RWPE2 (cell line): ENCODE results near the gene PI16.

ENCODE experiments used
- ATAC-seq: fragments of 200-7000 bp; cut with Tn5 transposase; 3 replicates; pipeline ENCODE4 v1.9.1; 2021; ENCODE audit warnings: low read depth
- DNase-seq: peaks from one replicate; pipeline ENCODE4 v3.0.0-alpha.2; 2020; ENCODE audit warnings: low spot score
- H3K27ac ChIP-seq: fragments of 450-650 bp; 2 replicates; pipeline ENCODE4 v1.5.1; 2017; ENCODE audit warnings: mild to moderate bottlenecking; ENCODE audit not compliant: poor library complexity, severe bottlenecking
- H3K27me3 ChIP-seq: fragments of 250-450 bp; sonication (Bioruptor Pico); 2 replicates; pipeline ENCODE4 v1.5.1; 2021; ENCODE audit warnings: mild to moderate bottlenecking, moderate library complexity; ENCODE audit not compliant: insufficient read depth, poor library complexity, severe bottlenecking
- H3K36me3 ChIP-seq: fragments of 250-450 bp; sonication (Bioruptor Pico); 2 replicates; pipeline ENCODE4 v1.5.1; 2020; ENCODE audit warnings: low read depth, mild to moderate bottlenecking, moderate library complexity
- H3K4me1 ChIP-seq: fragments of 250-450 bp; sonication (Bioruptor Pico); 2 replicates; pipeline ENCODE4 v1.5.1; 2021; ENCODE audit warnings: mild to moderate bottlenecking, moderate library complexity; ENCODE audit not compliant: insufficient read depth, poor library complexity, severe bottlenecking
- H3K4me3 ChIP-seq: fragments of 250-450 bp; sonication (Bioruptor Pico); 2 replicates; pipeline ENCODE4 v1.5.1; 2021; ENCODE audit warnings: mild to moderate bottlenecking, moderate library complexity; ENCODE audit not compliant: severe bottlenecking
- H3K9me3 ChIP-seq: fragments of 250-450 bp; sonication (Bioruptor Pico); 2 replicates; pipeline ENCODE4 v1.5.1; 2021; ENCODE audit warnings: mild to moderate bottlenecking, moderate library complexity; ENCODE audit not compliant: severe bottlenecking
- TF ChIP-seq, protein P1 (sequence below): fragments of 450-650 bp; IDR thresholded peaks from one replicate; pipeline ENCODE4 v1.5.1; 2017; ENCODE audit warnings: mild to moderate bottlenecking, moderate library complexity; ENCODE audit not compliant: poor library complexity, severe bottlenecking

PI16 gene

DNA sequence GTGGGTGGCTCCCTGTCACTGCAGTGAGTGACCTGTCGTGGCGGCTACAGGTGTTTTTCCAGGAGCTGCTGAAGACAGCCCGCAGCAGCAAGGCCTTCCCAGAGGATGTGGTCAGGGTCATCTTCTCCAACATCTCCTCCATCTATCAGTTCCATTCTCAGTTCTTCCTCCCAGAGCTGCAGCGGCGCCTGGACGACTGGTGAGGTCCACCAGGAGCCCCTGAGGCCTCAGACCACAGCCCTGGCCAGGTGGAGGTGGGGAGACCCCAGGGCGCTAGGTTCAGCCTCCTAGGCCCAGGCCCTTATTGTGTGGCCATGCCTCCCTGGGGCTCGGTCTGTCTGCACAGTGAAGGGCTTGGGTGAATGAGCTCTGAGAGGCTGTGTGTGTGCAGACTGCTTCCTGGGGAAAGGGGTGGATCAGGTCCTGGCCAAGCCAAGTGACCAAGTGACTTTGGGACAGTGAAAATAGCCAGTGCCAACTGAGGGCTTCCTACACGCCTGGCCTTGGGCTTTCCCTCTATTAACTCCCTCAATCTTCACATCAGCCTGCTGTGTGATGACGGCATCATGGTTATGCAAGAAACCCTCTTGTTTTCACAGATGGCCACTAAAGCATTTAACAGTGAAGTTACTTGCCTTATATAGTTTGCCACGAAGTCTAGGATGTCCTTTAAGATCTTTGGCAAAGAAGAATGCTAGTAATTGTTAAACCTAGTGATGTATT is 57.3 kb downstream of the PI16 start:
- no peaks in the 10 kb centered on the region for H3K9me3 ChIP-seq
- TF ChIP-seq, protein P1, sequence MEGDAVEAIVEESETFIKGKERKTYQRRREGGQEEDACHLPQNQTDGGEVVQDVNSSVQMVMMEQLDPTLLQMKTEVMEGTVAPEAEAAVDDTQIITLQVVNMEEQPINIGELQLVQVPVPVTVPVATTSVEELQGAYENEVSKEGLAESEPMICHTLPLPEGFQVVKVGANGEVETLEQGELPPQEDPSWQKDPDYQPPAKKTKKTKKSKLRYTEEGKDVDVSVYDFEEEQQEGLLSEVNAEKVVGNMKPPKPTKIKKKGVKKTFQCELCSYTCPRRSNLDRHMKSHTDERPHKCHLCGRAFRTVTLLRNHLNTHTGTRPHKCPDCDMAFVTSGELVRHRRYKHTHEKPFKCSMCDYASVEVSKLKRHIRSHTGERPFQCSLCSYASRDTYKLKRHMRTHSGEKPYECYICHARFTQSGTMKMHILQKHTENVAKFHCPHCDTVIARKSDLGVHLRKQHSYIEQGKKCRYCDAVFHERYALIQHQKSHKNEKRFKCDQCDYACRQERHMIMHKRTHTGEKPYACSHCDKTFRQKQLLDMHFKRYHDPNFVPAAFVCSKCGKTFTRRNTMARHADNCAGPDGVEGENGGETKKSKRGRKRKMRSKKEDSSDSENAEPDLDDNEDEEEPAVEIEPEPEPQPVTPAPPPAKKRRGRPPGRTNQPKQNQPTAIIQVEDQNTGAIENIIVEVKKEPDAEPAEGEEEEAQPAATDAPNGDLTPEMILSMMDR = no peak
- DNase-seq = no peak
- no peak overlapping the region for H3K27ac ChIP-seq
- no peak overlapping the region for H3K4me3 ChIP-seq
- no peaks in the 10 kb centered on the region for H3K36me3 ChIP-seq
- H3K27me3 ChIP-seq = no peaks in the 10 kb centered on the region
- no peaks in the 10 kb centered on the region for H3K4me1 ChIP-seq
- no peak for ATAC-seq

DNA sequence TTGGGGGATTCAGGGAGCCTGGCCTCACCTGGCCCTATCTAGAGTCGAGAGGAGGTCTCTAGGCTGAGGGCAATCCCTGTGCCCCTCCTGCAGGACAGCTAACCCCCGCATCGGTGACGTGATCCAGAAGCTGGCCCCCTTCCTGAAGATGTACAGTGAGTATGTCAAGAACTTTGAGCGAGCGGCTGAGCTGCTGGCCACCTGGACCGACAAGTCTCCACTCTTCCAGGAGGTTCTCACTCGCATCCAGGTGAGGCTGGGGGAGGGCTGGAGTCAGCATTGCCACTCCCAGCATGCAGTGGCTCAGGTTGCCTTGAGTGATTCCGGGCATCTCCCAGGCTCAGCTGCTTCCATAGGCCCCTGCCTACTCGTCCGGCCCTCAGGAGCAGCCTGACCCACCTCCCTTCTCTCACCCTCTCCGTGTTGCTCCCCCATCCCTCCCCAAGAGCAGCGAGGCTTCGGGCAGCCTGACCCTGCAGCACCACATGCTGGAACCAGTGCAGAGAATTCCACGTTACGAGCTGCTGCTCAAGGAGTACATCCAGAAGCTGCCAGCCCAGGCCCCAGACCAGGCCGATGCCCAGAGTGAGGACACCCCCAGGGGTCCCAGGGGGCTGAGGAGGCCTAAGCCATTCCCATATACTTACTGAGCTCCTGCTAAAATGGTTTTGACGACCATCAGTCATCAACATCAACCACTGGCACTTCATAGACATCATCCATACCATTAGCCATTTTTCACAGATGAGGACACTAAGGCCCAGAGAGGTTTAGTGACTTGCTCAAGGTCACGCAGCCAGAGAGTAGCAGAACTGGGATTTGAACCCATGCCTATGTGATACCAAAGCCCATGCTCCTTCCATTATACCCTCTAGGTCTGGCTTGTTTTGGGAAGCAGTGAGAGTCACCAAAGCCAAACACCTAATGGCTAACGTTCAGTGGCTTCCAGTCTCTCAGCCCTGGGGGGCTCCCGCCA is 59.3 kb downstream of the PI16 start:
- Histone ChIP-seq H3K36me3 (no peaks in the 10 kb centered on the region), H3K27ac (no peak overlapping the region)

More for the DNA sequence above, 59.3 kb downstream of the PI16 start:
- DNase-seq (no peak), ATAC-seq (no peak)
- no peaks in the 10 kb centered on the region for H3K27me3 ChIP-seq
- no peak overlapping the region for H3K4me3 ChIP-seq
- TF ChIP-seq, protein P1 = no peak
- H3K9me3 ChIP-seq = no peaks in the 10 kb centered on the region
- peaks cover 4% of the 10 kb centered on the region for H3K4me1 ChIP-seq
